ENCODE results near the gene TFAP2E. TPM values are rescaled to one million over a fixed set of nuclear protein-coding genes. Genes with fewer than 3 reads are reported as not detected.

The TFAP2E gene
- total and polyA plus RNA-seq, 5 donors, result 0.17 to 0.34 (median 0.29) TPM

- intact Hi-C loops (cut with DNase I), result loop anchor here (2.0 to 10.0 kb wide), 7 partner anchors 98 to 360 kb away; no protein-coding TSS in a partner anchor
- peak in 1 of 3 donors; percentile 57 for DNase-seq
- no peaks in the 10 kb centered on the region for H3K27me3 ChIP-seq (ENCODE audit: control insufficient read depth, insufficient read depth)
- 87% methylated on average over 28 of the region's 28 CpGs for WGBS
- H3K4me1 ChIP-seq (ENCODE audit: control insufficient read depth, insufficient read depth, low read length), result no peaks in the 10 kb centered on the region
- H3K27ac ChIP-seq (ENCODE audit: low read length), result no peak overlapping the region
- no peak overlapping the region for H3K4me3 ChIP-seq (ENCODE audit: low read length)
- no peak for ATAC-seq
- H3K9me3 ChIP-seq (ENCODE audit: control insufficient read depth, low read length), result no peaks in the 10 kb centered on the region
Observed at GRCh38 chr1:35564884-35565741, 8.0 kb upstream of the TFAP2E start.

- intact Hi-C loops (cut with DNase I), result loop anchor here in 3 of 4 donors (2.0 to 10.0 kb wide), 6 partner anchors 113 to 361 kb away; no protein-coding TSS in a partner anchor
- no peak for ATAC-seq
Observed at GRCh38 chr1:35565742-35566133, 7.4 kb upstream of the TFAP2E start.

GRCh38 chr1:35567947-35568558, 5.1 kb upstream of the TFAP2E start:
- ATAC-seq (no peak), DNase-seq (no peak)
- Histone ChIP-seq H3K4me3 (ENCODE audit: low read length) (no peak overlapping the region), H3K4me1 (ENCODE audit: control insufficient read depth, insufficient read depth, low read length) (no peaks in the 10 kb centered on the region), H3K9me3 (ENCODE audit: control insufficient read depth, low read length) (no peaks in the 10 kb centered on the region), H3K27ac (ENCODE audit: low read length) (no peak overlapping the region), H3K27me3 (ENCODE audit: control insufficient read depth, insufficient read depth) (no peaks in the 10 kb centered on the region)
- intact Hi-C loops (cut with DNase I), result loop anchor here in 3 of 4 donors (5.0 to 10.0 kb wide), 5 partner anchors 116 to 363 kb away; no protein-coding TSS in a partner anchor
- WGBS, result 58% methylated on average over 9 of the region's 9 CpGs

More at GRCh38 chr1:35565742-35566133, 7.4 kb upstream of the TFAP2E start:
- Histone ChIP-seq H3K27me3 (ENCODE audit: control insufficient read depth, insufficient read depth) (no peaks in the 10 kb centered on the region), H3K9me3 (ENCODE audit: control insufficient read depth, low read length) (no peaks in the 10 kb centered on the region), H3K27ac (ENCODE audit: low read length) (no peak overlapping the region), H3K4me3 (ENCODE audit: low read length) (no peak overlapping the region), H3K4me1 (ENCODE audit: control insufficient read depth, insufficient read depth, low read length) (no peaks in the 10 kb centered on the region)
- peak in 1 of 3 donors; percentile 36 for DNase-seq
- WGBS, result 86% methylated on average over 11 of the region's 11 CpGs

- Histone ChIP-seq H3K4me1 (ENCODE audit: control insufficient read depth, insufficient read depth, low read length) (no peaks in the 10 kb centered on the region), H3K27ac (ENCODE audit: low read length) (no peak overlapping the region), H3K9me3 (ENCODE audit: control insufficient read depth, low read length) (no peaks in the 10 kb centered on the region), H3K4me3 (ENCODE audit: low read length) (no peak overlapping the region), H3K27me3 (ENCODE audit: control insufficient read depth, insufficient read depth) (no peaks in the 10 kb centered on the region)
- ATAC-seq (peak; percentile 38 to 67), DNase-seq (peak in 2 of 3 donors; percentile 59 to 81)
- intact Hi-C loops (cut with DNase I), result loop anchor here in 3 of 4 donors (5.0 to 10.0 kb wide), 5 partner anchors 117 to 364 kb away; no protein-coding TSS in a partner anchor
- WGBS, result 23% methylated on average over 4 of the region's 4 CpGs
Observed at GRCh38 chr1:35568975-35569395, 4.1 kb upstream of the TFAP2E start.

- WGBS, result 86% methylated on average over 1 of the region's 1 CpG
- intact Hi-C loops (cut with DNase I), result loop anchor here (2.0 to 10.0 kb wide), 8 partner anchors 118 to 365 kb away; no protein-coding TSS in a partner anchor
- no peak overlapping the region for H3K4me3 ChIP-seq (ENCODE audit: low read length)
- no peaks in the 10 kb centered on the region for H3K4me1 ChIP-seq (ENCODE audit: control insufficient read depth, insufficient read depth, low read length)
- ATAC-seq (no peak), DNase-seq (no peak)
- no peaks in the 10 kb centered on the region for H3K27me3 ChIP-seq (ENCODE audit: control insufficient read depth, insufficient read depth)
- H3K9me3 ChIP-seq (ENCODE audit: control insufficient read depth, low read length), result no peaks in the 10 kb centered on the region
- no peak overlapping the region for H3K27ac ChIP-seq (ENCODE audit: low read length)
Observed at GRCh38 chr1:35569936-35570335, 3.2 kb upstream of the TFAP2E start.

- intact Hi-C loops (cut with DNase I), result loop anchor here in 3 of 4 donors (2.0 to 10.0 kb wide), 4 partner anchors 152 to 204 kb away; no protein-coding TSS in a partner anchor
Observed at GRCh38 chr1:35570589-35571137, 2.5 kb upstream of the TFAP2E start.

GRCh38 chr1:35571263-35571662, 1.9 kb upstream of the TFAP2E start:
- H3K27ac ChIP-seq (ENCODE audit: low read length), result no peak overlapping the region
- H3K4me1 ChIP-seq (ENCODE audit: control insufficient read depth, insufficient read depth, low read length), result no peaks in the 10 kb centered on the region
- ATAC-seq (no peak), DNase-seq (no peak)
- H3K9me3 ChIP-seq (ENCODE audit: control insufficient read depth, low read length), result no peaks in the 10 kb centered on the region
- intact Hi-C loops (cut with DNase I), result loop anchor here in 3 of 4 donors (2.0 to 10.0 kb wide), 4 partner anchors 151 to 204 kb away; no protein-coding TSS in a partner anchor
- no peaks in the 10 kb centered on the region for H3K27me3 ChIP-seq (ENCODE audit: control insufficient read depth, insufficient read depth)
- no peak overlapping the region for H3K4me3 ChIP-seq (ENCODE audit: low read length)
- 91% methylated on average over 8 of the region's 8 CpGs for WGBS

More at GRCh38 chr1:35570589-35571137, 2.5 kb upstream of the TFAP2E start:
- Histone ChIP-seq H3K4me1 (ENCODE audit: control insufficient read depth, insufficient read depth, low read length) (no peaks in the 10 kb centered on the region), H3K4me3 (ENCODE audit: low read length) (no peak overlapping the region), H3K27ac (ENCODE audit: low read length) (no peak overlapping the region), H3K9me3 (ENCODE audit: control insufficient read depth, low read length) (no peaks in the 10 kb centered on the region), H3K27me3 (ENCODE audit: control insufficient read depth, insufficient read depth) (no peaks in the 10 kb centered on the region)
- DNase-seq (no peak), ATAC-seq (no peak)
- 89% methylated on average over 10 of the region's 10 CpGs for WGBS

- no peaks in the 10 kb centered on the region for H3K27me3 ChIP-seq (ENCODE audit: control insufficient read depth, insufficient read depth)
- no peak for ATAC-seq
Observed at GRCh38 chr1:35572296-35572695, 818 bp upstream of the TFAP2E start.

GRCh38 chr1:35574125-35574654, 1.1 kb downstream of the TFAP2E start:
- H3K27ac ChIP-seq (ENCODE audit: low read length), result no peak overlapping the region
- ATAC-seq (no peak), DNase-seq (no peak)
- intact Hi-C loops (cut with DNase I), result loop anchor here in 2 of 4 donors (5.0 to 10.0 kb wide), 3 partner anchors 148 to 201 kb away; no protein-coding TSS in a partner anchor
- peaks cover 4% of the 10 kb centered on the region for H3K4me1 ChIP-seq (ENCODE audit: control insufficient read depth, insufficient read depth, low read length)
- WGBS, result 40% methylated on average over 48 of the region's 48 CpGs
- H3K27me3 ChIP-seq (ENCODE audit: control insufficient read depth, insufficient read depth), result no peaks in the 10 kb centered on the region
- no peak overlapping the region for H3K4me3 ChIP-seq (ENCODE audit: low read length)
- no peaks in the 10 kb centered on the region for H3K9me3 ChIP-seq (ENCODE audit: control insufficient read depth, low read length)

More at GRCh38 chr1:35572296-35572695, 818 bp upstream of the TFAP2E start:
- 93% methylated on average over 2 of the region's 2 CpGs for WGBS
- Histone ChIP-seq H3K9me3 (ENCODE audit: control insufficient read depth, low read length) (no peaks in the 10 kb centered on the region), H3K4me3 (ENCODE audit: low read length) (no peak overlapping the region), H3K4me1 (ENCODE audit: control insufficient read depth, insufficient read depth, low read length) (no peaks in the 10 kb centered on the region), H3K27ac (ENCODE audit: low read length) (no peak overlapping the region)
- no peak for DNase-seq
- intact Hi-C loops (cut with DNase I), result loop anchor here in 2 of 4 donors (5.0 to 10.0 kb wide), 3 partner anchors 150 to 203 kb away; no protein-coding TSS in a partner anchor

GRCh38 chr1:35574655-35575415, 1.7 kb downstream of the TFAP2E start:
- Histone ChIP-seq H3K27me3 (ENCODE audit: control insufficient read depth, insufficient read depth) (no peaks in the 10 kb centered on the region), H3K4me1 (ENCODE audit: control insufficient read depth, insufficient read depth, low read length) (peaks cover 4% of the 10 kb centered on the region), H3K9me3 (ENCODE audit: control insufficient read depth, low read length) (no peaks in the 10 kb centered on the region), H3K4me3 (ENCODE audit: low read length) (no peak overlapping the region), H3K27ac (ENCODE audit: low read length) (no peak overlapping the region)
- no peak for ATAC-seq
- intact Hi-C loops (cut with DNase I), result loop anchor here in 2 of 4 donors (5.0 to 10.0 kb wide), 3 partner anchors 147 to 200 kb away; no protein-coding TSS in a partner anchor
- 83% methylated on average over 30 of the region's 30 CpGs for WGBS
- no peak for DNase-seq
